Measurements from ENCODE around the gene TMPRSS15. TPM values are rescaled to one million over a fixed set of nuclear protein-coding genes. Genes with fewer than 3 reads are reported as not detected.

TMPRSS15 gene
- polyA plus RNA-seq, 1 donor (not counting 4 experiments of a cell fraction or from before 2014, with no cell fraction given) = not detected

DNA sequence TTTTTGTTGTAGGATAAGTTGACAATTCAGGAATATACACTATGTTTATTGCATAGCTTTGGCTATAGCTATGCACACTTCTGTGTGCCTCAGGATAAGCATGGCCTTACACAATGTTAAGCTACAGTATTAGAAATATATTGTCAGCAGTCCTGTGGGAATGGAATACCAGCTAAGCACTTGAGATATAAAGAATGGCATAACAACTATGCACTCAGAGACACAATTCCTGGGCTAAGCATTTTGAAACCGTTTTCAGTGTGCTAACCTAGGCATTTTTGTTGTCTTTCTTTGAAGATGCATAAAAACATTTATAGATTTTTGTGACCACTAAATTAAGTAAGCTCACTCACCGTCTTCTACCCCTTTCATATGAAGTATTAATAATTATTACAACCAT lies 46.8 kb downstream of the TMPRSS15 start:
- H3K36me3 ChIP-seq (ENCODE audit: control insufficient read depth in 2 of 2, extremely low read depth in 1 of 2, insufficient read depth in 2 of 2, low read length in 2 of 2) = no peaks in the 10 kb centered on the region
- no peak overlapping the region for H3K9ac ChIP-seq (ENCODE audit: control insufficient read depth, extremely low read depth, insufficient read depth, low read length)
- DNase-seq (ENCODE audit: low read depth, low spot score) = no peak
- H3K79me2 ChIP-seq (ENCODE audit: control insufficient read depth, insufficient read depth, low read length) = no peaks in the 10 kb centered on the region
- H3K4me2 ChIP-seq (ENCODE audit: control insufficient read depth, extremely low read depth, insufficient read depth, low read depth, low read length) = no peak overlapping the region
- H2AFZ ChIP-seq (ENCODE audit: control insufficient read depth, low read length) = no peak overlapping the region
- dilution Hi-C loops (cut with MboI; ENCODE audit: extremely low pct_ligation_motif_present, low sequenced_read_pairs) = no loop called here
- H4K20me1 ChIP-seq (ENCODE audit: control insufficient read depth, extremely low read depth, insufficient read depth, low read length) = no peaks in the 10 kb centered on the region
- no peaks in the 10 kb centered on the region for H3K27me3 ChIP-seq (ENCODE audit: control insufficient read depth, extremely low read depth, insufficient read depth, low read length)
- FAIRE-seq = no peak
- no peaks in the 10 kb centered on the region for H3K9me1 ChIP-seq (ENCODE audit: control insufficient read depth, extremely low read depth, insufficient read depth, low read length)
- H3K4me1 ChIP-seq (ENCODE audit: control insufficient read depth, extremely low read depth, insufficient read depth, low read length) = no peaks in the 10 kb centered on the region
- TF ChIP-seq, protein P1, sequence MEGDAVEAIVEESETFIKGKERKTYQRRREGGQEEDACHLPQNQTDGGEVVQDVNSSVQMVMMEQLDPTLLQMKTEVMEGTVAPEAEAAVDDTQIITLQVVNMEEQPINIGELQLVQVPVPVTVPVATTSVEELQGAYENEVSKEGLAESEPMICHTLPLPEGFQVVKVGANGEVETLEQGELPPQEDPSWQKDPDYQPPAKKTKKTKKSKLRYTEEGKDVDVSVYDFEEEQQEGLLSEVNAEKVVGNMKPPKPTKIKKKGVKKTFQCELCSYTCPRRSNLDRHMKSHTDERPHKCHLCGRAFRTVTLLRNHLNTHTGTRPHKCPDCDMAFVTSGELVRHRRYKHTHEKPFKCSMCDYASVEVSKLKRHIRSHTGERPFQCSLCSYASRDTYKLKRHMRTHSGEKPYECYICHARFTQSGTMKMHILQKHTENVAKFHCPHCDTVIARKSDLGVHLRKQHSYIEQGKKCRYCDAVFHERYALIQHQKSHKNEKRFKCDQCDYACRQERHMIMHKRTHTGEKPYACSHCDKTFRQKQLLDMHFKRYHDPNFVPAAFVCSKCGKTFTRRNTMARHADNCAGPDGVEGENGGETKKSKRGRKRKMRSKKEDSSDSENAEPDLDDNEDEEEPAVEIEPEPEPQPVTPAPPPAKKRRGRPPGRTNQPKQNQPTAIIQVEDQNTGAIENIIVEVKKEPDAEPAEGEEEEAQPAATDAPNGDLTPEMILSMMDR (optimal IDR thresholded peaks at IDR 0.05 in 1 of 3, IDR thresholded peaks at IDR 0.05 in 1 of 3, conservative IDR thresholded peaks at IDR 0.05 in 1 of 3; ENCODE audit: extremely low read depth in 1 of 3, insufficient read depth in 2 of 3, low read length in 3 of 3) = no peak
- no peak for TF ChIP-seq EZH2 (IDR thresholded peaks at IDR 0.05; ENCODE audit: low read length)
- no peak overlapping the region for H3K4me3 ChIP-seq (ENCODE audit: control insufficient read depth in 2 of 3, extremely low read depth in 1 of 3, insufficient read depth in 2 of 3, low read depth in 1 of 3, low read length in 3 of 3)
- no peak overlapping the region for H3K27ac ChIP-seq (ENCODE audit: control insufficient read depth, insufficient read depth, low read length)
- no peaks in the 10 kb centered on the region for H3K9me3 ChIP-seq (ENCODE audit: control insufficient read depth, low read depth, low read length)

- no peak for FAIRE-seq
Measured at GRCh38 chr21:18354947-18355346, 48.6 kb downstream of the TMPRSS15 start.

More at GRCh38 chr21:18354947-18355346, 48.6 kb downstream of the TMPRSS15 start:
- no peak overlapping the region for H3K4me2 ChIP-seq (ENCODE audit: control insufficient read depth, extremely low read depth, insufficient read depth, low read depth, low read length)
- no peak for TF ChIP-seq EZH2 (IDR thresholded peaks at IDR 0.05; ENCODE audit: low read length)
- TF ChIP-seq, protein P1 (optimal IDR thresholded peaks at IDR 0.05 in 1 of 3, IDR thresholded peaks at IDR 0.05 in 1 of 3, conservative IDR thresholded peaks at IDR 0.05 in 1 of 3; ENCODE audit: extremely low read depth in 1 of 3, insufficient read depth in 2 of 3, low read length in 3 of 3) = no peak
- no peaks in the 10 kb centered on the region for H3K36me3 ChIP-seq (ENCODE audit: control insufficient read depth in 2 of 2, extremely low read depth in 1 of 2, insufficient read depth in 2 of 2, low read length in 2 of 2)
- no peaks in the 10 kb centered on the region for H3K27me3 ChIP-seq (ENCODE audit: control insufficient read depth, extremely low read depth, insufficient read depth, low read length)
- DNase-seq (ENCODE audit: low read depth, low spot score) = no peak
- dilution Hi-C loops (cut with MboI; ENCODE audit: extremely low pct_ligation_motif_present, low sequenced_read_pairs) = no loop called here
- H3K4me3 ChIP-seq (ENCODE audit: control insufficient read depth in 2 of 3, extremely low read depth in 1 of 3, insufficient read depth in 2 of 3, low read depth in 1 of 3, low read length in 3 of 3) = no peak overlapping the region
- no peaks in the 10 kb centered on the region for H4K20me1 ChIP-seq (ENCODE audit: control insufficient read depth, extremely low read depth, insufficient read depth, low read length)
- H3K9me1 ChIP-seq (ENCODE audit: control insufficient read depth, extremely low read depth, insufficient read depth, low read length) = no peaks in the 10 kb centered on the region
- no peaks in the 10 kb centered on the region for H3K79me2 ChIP-seq (ENCODE audit: control insufficient read depth, insufficient read depth, low read length)
- no peaks in the 10 kb centered on the region for H3K4me1 ChIP-seq (ENCODE audit: control insufficient read depth, extremely low read depth, insufficient read depth, low read length)
- H3K9me3 ChIP-seq (ENCODE audit: control insufficient read depth, low read depth, low read length) = no peaks in the 10 kb centered on the region
- no peak overlapping the region for H3K27ac ChIP-seq (ENCODE audit: control insufficient read depth, insufficient read depth, low read length)
- no peak overlapping the region for H3K9ac ChIP-seq (ENCODE audit: control insufficient read depth, extremely low read depth, insufficient read depth, low read length)
- H2AFZ ChIP-seq (ENCODE audit: control insufficient read depth, low read length) = no peak overlapping the region

Data from keratinocyte (primary cell).